SJSA1 (cell line): Measurements from ENCODE around the gene FGD1. TPM values are rescaled to one million over a fixed set of nuclear protein-coding genes. Genes with fewer than 3 reads are reported as not detected.

Source experiments
- DNase-seq, 2 experiments: peaks; one replicate each; pipeline ENCODE4 v3.0.0-alpha.2; 2015 to 2020; ENCODE audit warnings: low spot score in 2 of 2, low read depth in 1 of 2
- H3K27ac ChIP-seq: fragments of 250-450 bp; sonication (Bioruptor Pico); 2 replicates; pipeline ENCODE4 v1.5.1; 2020; ENCODE audit warnings: mild to moderate bottlenecking, moderate library complexity
- H3K27me3 ChIP-seq: fragments of 250-450 bp; sonication (Bioruptor Pico); replicated peaks from 2 replicates; pipeline ENCODE4 v1.5.1; 2020; ENCODE audit warnings: mild to moderate bottlenecking, moderate library complexity
- H3K36me3 ChIP-seq: fragments of 250-450 bp; sonication (Bioruptor Pico); 2 replicates; pipeline ENCODE4 v1.5.1; 2020; ENCODE audit warnings: mild to moderate bottlenecking
- H3K4me1 ChIP-seq: fragments of 250-450 bp; sonication (Bioruptor Pico); replicated peaks from 2 replicates; pipeline ENCODE4 v1.6.1; 2021; ENCODE audit warnings: mild to moderate bottlenecking
- H3K4me3 ChIP-seq: fragments of 250-450 bp; sonication (Bioruptor Pico); 2 replicates; pipeline ENCODE4 v1.5.1; 2020; ENCODE audit warnings: mild to moderate bottlenecking
- H3K9me3 ChIP-seq: fragments of 250-450 bp; sonication (Bioruptor Pico); replicated peaks from 2 replicates; pipeline ENCODE4 v1.5.1; 2020; ENCODE audit warnings: mild to moderate bottlenecking
- total RNA-seq: library from RNA; depleted of rRNA; stranded (reverse); fragments of >200 nt; shearing (Covaris generic); gene quantifications from 2 replicates; pipeline ENCODE4 v1.2.3, GENCODE V29; 2014

Gene FGD1
- total RNA-seq, 1 experiment from 2014 or later, result 5.7 TPM

- no peak overlapping the region for H3K4me3 ChIP-seq
- no peak overlapping the region for H3K27ac ChIP-seq
- no peak for DNase-seq
- no peaks in the 10 kb centered on the region for H3K27me3 ChIP-seq
- H3K9me3 ChIP-seq, result no peaks in the 10 kb centered on the region
- no peaks in the 10 kb centered on the region for H3K4me1 ChIP-seq
- 0 out of 2 replicates have a peak, but pooled peaks cover 3% of the 10 kb centered on the region for H3K36me3 ChIP-seq
Measured at GRCh38 chrX:54442790-54443189, 53.2 kb downstream of the FGD1 start.

DNA sequence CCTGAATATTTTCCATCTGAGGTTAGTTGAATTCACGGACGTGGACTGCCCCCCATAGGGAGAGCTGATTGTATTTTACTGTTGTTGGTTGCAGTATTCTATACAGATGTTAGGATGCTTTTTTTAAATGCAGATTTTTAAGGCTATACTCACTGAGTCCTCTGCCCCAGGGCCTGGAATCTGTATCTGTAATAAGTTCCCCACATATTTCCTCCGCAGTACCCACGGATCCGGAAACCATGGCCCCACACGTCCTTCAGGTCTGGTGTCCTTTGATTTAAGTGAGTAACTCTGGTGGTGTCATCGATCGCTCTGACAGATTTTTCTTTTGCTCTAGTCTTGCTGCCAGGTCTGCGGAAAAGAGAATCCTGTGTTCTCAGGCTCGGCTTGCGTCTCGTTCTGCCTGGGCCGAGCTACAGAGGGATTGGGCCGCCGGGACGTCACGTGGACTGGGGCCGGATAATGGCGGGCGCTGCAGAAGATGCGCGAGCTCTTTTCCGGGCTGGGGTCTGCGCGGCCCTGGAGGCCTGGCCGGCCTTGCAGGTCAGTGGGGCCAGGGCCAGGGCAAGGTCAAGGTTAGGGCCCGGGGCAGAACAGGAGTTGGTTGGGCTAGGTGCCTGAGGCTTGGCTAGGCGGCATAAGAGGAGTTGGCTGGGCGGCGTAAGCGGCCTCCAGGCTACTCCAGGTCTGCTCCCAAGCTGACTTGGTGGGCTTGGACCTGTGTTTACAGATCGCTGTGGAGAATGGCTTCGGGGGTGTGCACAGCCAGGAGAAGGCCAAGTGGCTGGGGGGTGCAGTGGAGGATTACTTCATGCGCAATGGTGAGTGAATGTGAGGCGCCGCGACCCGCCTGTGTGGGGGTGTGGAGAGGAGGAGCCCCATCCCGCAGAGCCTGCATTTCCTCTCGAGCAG, 55.8 kb downstream of the FGD1 start, which contains the start of gene TSR2:
Gene TSR2, plus strand, starts transcription at position 445 of the 912 bp plus-strand sequence. Its CDS starts 18 bp downstream, at position 463.
- Histone ChIP-seq H3K27ac (peak within 1 kb of the TSS; percentile 31; the same call in 1 of the 2 replicates), H3K27me3 (no peaks in the 10 kb centered on the region)

GRCh38 chrX:54435121-54435520, 60.9 kb downstream of the FGD1 start:
- no peaks in the 10 kb centered on the region for H3K9me3 ChIP-seq
- H3K4me3 ChIP-seq, result no peak overlapping the region
- H3K36me3 ChIP-seq, result no peaks in the 10 kb centered on the region
- no peaks in the 10 kb centered on the region for H3K27me3 ChIP-seq
- no peak for DNase-seq
- no peaks in the 10 kb centered on the region for H3K4me1 ChIP-seq
- no peak overlapping the region for H3K27ac ChIP-seq

More for the DNA sequence above, 55.8 kb downstream of the FGD1 start, which contains the start of gene TSR2:
- Histone ChIP-seq H3K4me3 (peak within 1 kb of the TSS; percentile 77), H3K9me3 (no peaks in the 10 kb centered on the region), H3K36me3 (0 out of 2 replicates have a peak, but pooled peaks cover 3% of the 10 kb centered on the region), H3K4me1 (no peaks in the 10 kb centered on the region)
- DNase-seq, result peak; percentile 59 to 73

GRCh38 chrX:54430519-54430918, 65.5 kb downstream of the FGD1 start:
- H3K4me1 ChIP-seq, result no peaks in the 10 kb centered on the region
- H3K9me3 ChIP-seq, result no peaks in the 10 kb centered on the region
- H3K27ac ChIP-seq, result no peak overlapping the region
- H3K27me3 ChIP-seq, result no peaks in the 10 kb centered on the region
- no peak for DNase-seq
- no peak overlapping the region for H3K4me3 ChIP-seq
- H3K36me3 ChIP-seq, result no peaks in the 10 kb centered on the region

DNA sequence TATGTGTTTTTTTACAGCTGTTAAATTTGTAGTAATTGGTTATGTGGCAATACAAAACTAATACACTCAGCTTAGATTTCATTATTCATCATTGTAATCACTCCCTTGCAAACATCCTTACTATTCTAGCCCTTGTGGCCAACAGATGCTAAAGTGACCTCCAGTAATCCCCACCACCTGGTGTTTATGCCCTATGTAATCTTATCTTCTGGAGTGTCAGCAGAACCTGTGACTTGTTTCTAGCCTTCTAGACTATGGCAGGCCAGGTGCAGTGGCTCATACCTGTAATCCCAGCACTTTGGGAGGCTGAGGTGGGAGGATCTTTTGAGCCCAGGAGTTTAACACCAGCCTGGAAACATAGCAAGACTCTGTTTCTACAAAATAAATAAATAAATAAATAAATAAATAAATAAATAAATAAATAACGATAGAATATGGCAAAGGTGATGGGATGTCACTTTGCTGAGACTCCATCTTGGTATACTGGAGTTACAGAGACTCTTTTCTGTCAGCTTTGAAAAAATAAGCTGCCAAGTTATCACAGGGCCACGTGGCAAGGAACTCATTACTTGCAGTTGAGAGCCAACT, 68.1 kb downstream of the FGD1 start:
- Histone ChIP-seq H3K4me1 (no peaks in the 10 kb centered on the region), H3K36me3 (no peaks in the 10 kb centered on the region), H3K27me3 (no peaks in the 10 kb centered on the region), H3K27ac (no peak overlapping the region), H3K9me3 (no peaks in the 10 kb centered on the region), H3K4me3 (no peak overlapping the region)
- no peak for DNase-seq

- DNase-seq, result no peak
- no peaks in the 10 kb centered on the region for H3K36me3 ChIP-seq
- no peaks in the 10 kb centered on the region for H3K9me3 ChIP-seq
- H3K4me3 ChIP-seq, result no peak overlapping the region
- no peaks in the 10 kb centered on the region for H3K27me3 ChIP-seq
- no peaks in the 10 kb centered on the region for H3K4me1 ChIP-seq
- H3K27ac ChIP-seq, result no peak overlapping the region
Measured at GRCh38 chrX:54423161-54423888, 72.7 kb downstream of the FGD1 start.

- H3K27ac ChIP-seq, result no peak overlapping the region
- no peaks in the 10 kb centered on the region for H3K27me3 ChIP-seq
- no peaks in the 10 kb centered on the region for H3K9me3 ChIP-seq
- H3K4me3 ChIP-seq, result no peak overlapping the region
- H3K36me3 ChIP-seq, result no peaks in the 10 kb centered on the region
- no peak for DNase-seq
- no peaks in the 10 kb centered on the region for H3K4me1 ChIP-seq
Measured at GRCh38 chrX:54422168-54422567, 73.9 kb downstream of the FGD1 start.

DNA sequence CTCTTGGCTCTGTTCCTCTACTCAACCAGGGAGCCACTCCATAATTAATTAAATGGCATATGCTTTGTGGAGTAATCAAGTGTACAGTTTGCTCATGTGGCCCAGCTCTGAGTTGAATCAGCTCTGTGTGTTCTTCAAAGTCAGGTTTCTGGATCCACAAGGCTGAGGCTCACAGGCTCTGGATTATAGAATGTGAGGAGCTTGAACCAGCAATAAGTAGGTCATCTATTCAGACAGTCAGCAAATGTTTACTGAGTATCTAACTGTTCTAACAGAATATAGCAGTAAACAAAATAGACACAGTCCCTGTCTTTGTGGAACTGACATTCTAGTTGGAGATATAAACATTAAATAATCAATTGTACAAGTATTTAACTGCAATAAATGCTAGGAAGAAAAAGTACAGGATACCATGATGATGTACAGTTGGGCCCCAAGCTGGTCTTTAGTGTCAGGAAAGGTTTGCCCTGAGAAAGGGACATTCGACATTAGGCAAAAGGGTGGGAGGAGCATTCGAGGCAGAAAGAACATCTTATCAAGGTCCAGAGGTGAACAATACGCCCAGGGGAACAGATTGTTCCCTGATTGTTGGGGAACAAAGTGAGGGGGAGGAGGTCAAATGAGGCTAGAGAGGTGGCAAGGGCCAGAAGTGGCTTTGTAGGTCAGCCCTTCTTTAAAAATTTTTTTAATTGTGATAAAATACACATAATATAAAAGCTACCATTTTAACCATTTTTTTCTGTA, 76.3 kb downstream of the FGD1 start:
- Histone ChIP-seq H3K4me3 (no peak overlapping the region), H3K27me3 (no peaks in the 10 kb centered on the region), H3K27ac (no peak overlapping the region), H3K4me1 (no peaks in the 10 kb centered on the region), H3K36me3 (no peaks in the 10 kb centered on the region), H3K9me3 (no peaks in the 10 kb centered on the region)
- no peak for DNase-seq

DNA sequence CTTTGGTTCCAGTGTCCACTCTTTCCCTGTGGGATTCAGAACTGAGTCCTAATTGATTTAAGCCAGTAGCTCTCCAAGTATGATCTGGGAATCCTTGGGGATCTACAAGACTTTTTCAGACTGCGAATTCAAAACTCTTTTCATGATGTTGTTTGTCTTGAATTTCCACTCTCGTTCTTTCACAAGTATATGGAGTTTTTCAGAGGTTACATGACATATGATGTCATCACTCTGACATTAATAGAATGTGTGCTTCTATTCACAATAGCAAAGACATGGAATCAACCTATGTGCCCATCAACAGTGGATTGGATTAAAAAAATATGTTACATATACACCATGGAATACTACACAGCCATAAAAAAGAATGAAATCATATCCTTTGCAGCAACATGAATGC, 79.1 kb downstream of the FGD1 start:
- Histone ChIP-seq H3K4me3 (no peak overlapping the region), H3K36me3 (no peaks in the 10 kb centered on the region), H3K4me1 (no peaks in the 10 kb centered on the region), H3K27ac (no peak overlapping the region), H3K9me3 (no peaks in the 10 kb centered on the region), H3K27me3 (no peaks in the 10 kb centered on the region)
- no peak for DNase-seq

DNA sequence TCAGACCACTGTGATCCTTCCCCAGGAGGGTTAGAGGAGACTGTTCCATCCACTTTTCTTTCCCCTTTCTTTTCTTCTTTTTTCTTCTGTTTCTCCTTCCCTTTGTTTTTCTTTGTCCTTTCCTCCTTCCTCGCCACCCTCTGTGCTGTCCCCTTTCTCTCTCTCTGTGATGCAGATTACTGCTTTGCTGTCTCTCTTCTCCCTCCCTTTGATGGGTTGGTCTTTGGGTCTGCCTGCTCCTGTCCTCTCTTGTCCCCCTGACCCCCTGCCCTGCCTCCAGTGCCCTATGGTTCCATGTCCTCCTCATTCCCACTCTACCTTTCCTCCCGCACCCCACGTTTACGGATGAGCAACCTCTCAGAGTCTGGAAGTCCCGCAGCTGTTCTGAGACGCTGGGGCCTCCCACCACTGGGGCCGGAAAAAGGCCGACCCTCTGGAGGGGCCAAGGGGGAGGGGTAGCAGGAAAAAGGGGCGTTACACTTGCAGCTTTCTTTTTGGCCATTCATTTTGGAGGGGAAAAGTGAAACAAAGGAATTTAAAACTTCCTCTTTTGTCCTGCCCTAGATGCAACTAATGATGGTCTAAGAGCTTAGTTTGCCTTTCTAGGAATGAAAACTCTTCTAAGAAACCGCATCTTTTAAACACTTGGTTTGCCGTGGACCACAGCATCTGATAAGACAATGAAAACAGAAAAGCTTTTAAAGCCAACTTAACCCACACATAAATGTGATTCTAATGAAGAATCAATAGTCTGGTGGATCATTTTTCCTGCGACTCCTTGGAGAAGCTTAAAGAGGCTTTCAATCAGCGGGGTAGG, 80.3 kb downstream of the FGD1 start:
- H3K9me3 ChIP-seq, result no peaks in the 10 kb centered on the region
- no peak overlapping the region for H3K4me3 ChIP-seq
- no peak for DNase-seq
- no peaks in the 10 kb centered on the region for H3K36me3 ChIP-seq
- no peak overlapping the region for H3K27ac ChIP-seq
- H3K27me3 ChIP-seq, result no peaks in the 10 kb centered on the region
- no peaks in the 10 kb centered on the region for H3K4me1 ChIP-seq

GRCh38 chrX:54413753-54414152, 82.3 kb downstream of the FGD1 start:
- Histone ChIP-seq H3K9me3 (no peaks in the 10 kb centered on the region), H3K4me3 (no peak overlapping the region), H3K27me3 (no peaks in the 10 kb centered on the region), H3K27ac (no peak overlapping the region), H3K36me3 (no peaks in the 10 kb centered on the region), H3K4me1 (no peaks in the 10 kb centered on the region)
- no peak for DNase-seq

DNA sequence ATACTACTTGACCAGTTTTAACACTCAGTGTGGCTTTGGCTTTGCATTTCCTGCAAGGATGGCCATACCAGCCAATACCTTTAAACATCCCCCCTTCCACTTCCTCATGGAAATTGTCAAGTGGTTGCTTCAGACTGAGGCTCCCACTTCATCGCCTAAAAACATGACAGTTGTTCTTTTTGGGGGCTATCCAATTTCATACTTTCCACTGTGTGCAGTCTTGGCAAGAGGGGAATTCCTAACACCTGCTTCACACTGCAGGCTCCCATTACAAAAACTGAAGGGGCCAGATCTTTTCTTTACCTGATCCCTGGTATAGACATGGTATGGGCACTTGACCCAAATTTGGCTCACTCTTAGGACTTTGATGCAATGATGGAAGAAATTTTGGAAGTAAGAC, 84.3 kb downstream of the FGD1 start:
- no peaks in the 10 kb centered on the region for H3K9me3 ChIP-seq
- H3K36me3 ChIP-seq, result no peaks in the 10 kb centered on the region
- no peaks in the 10 kb centered on the region for H3K27me3 ChIP-seq
- H3K4me1 ChIP-seq, result no peaks in the 10 kb centered on the region
- no peak for DNase-seq
- H3K4me3 ChIP-seq, result no peak overlapping the region
- H3K27ac ChIP-seq, result no peak overlapping the region

- Histone ChIP-seq H3K9me3 (no peaks in the 10 kb centered on the region), H3K36me3 (no peaks in the 10 kb centered on the region), H3K27ac (no peak overlapping the region), H3K4me3 (no peak overlapping the region), H3K27me3 (no peaks in the 10 kb centered on the region), H3K4me1 (no peaks in the 10 kb centered on the region)
- DNase-seq, result no peak
Measured at GRCh38 chrX:54407266-54407665, 88.8 kb downstream of the FGD1 start.
